Raji (cell line): Measurements from ENCODE around the gene ZDHHC17.

ENCODE experiments used
- POLR2A ChIP-seq: IDR thresholded peaks from 2 replicates; pipeline ENCODE4 v1.6.1; 2011; ENCODE audit warnings: low read depth, low read length, control low read depth; ENCODE audit not compliant: insufficient read depth

The ZDHHC17 gene

GRCh38 chr12:76792828-76793227 lies 28.9 kb downstream of the ZDHHC17 start:
- no peak for TF ChIP-seq POLR2A

DNA sequence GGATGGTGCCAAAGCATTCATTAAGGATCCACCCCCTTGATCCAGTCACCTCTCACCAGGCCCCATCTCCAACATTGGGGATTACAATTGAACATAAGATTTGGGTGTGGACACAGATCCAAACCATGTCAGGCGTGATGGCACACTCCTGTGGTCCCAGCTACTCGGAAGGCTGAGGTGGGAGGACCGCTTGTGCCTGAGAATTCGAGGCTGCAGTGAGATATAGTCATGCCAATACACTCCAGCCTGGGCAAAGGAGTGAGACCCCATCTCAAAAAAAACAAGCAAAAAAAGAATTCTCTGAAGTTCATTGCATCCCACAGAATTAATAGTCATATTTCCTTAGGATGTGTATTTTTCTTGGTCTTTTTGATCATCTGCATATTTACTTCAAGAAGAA lies 34.9 kb downstream of the ZDHHC17 start:
- no peak for TF ChIP-seq POLR2A

GRCh38 chr12:76799362-76799761 lies 35.4 kb downstream of the ZDHHC17 start:
- TF ChIP-seq POLR2A: no peak

DNA sequence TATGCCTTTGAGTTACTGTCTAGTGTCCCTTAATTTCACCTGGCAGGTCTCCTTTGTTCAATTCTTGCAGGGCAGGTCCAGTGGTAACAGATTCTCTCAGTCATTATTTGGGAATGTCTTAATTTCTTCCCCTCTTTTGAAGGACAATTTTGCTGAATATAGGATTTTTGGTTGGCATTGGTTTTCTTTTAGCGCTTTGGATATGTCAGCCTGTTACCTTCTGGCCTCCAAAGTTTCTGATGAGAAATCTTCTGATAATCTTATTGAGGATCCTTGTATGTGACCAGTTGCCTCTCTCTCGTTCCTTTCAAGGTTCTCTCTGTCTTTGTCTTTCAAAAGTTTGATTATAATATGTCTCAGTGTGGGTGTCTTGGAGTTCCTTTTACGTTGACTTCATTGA lies 38.1 kb downstream of the ZDHHC17 start:
- no peak for TF ChIP-seq POLR2A

- TF ChIP-seq POLR2A: no peak
These were observed 40.6 kb downstream of the ZDHHC17 start for GRCh38 chr12:76804435-76804976.

GRCh38 chr12:76810671-76811419 lies 46.9 kb downstream of the ZDHHC17 start:
- no peak for TF ChIP-seq POLR2A

DNA sequence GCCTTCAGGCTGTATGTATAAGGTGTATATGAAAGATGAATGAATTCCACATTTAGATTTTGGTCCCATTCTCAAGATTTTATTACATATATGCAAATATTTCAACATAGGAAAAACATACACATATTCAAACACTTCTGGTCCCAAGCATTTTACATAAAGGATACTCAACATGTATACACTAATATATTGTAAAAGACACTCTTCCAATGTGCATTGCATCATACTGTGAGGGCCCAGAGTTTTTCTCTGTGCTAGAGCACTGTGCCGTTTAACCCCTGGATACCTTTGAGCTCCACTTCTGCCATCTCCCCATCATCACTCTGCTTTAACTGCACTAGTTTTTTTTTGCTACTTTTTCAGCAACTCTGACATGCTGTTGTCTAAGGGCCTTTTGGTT lies 48.1 kb downstream of the ZDHHC17 start:
- no peak for TF ChIP-seq POLR2A

DNA sequence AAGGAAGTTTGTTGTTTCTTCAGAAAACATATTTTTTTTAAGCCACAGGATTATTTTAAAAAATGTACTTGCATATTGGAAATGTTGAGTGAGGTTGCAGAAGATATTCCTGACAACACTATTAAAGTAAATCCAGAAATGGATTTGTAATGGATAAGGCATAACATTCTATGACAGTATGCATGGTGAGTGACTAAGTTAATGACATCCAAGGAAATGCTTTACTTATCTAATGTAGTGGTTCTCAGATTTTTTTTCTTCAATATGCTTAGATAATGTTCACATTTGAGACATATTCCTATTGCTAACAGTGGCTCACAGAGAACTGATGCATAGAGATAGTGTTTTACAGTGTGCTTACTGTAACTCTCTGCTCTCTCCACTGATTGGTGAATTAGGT lies 49.4 kb downstream of the ZDHHC17 start:
- no peak for TF ChIP-seq POLR2A

DNA sequence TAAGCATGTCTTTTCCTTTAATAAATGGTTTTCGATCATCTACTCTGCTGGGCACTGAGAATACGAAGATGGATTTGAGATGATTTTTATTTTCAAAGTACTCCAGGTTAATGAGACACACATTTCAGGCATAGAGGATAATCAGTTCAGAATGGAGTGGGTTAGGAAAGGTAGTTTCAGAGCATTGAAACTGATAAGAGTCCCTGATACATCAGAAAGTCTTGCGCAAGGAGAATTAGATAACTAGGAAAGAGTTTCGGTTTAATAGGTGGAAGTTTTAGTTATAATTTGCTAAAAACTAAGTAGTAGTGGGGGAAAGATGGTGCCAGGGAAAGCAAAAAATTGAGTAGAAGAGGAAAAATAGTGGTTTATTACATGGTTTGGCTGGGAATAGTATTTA lies 50.1 kb downstream of the ZDHHC17 start:
- TF ChIP-seq POLR2A: no peak

DNA sequence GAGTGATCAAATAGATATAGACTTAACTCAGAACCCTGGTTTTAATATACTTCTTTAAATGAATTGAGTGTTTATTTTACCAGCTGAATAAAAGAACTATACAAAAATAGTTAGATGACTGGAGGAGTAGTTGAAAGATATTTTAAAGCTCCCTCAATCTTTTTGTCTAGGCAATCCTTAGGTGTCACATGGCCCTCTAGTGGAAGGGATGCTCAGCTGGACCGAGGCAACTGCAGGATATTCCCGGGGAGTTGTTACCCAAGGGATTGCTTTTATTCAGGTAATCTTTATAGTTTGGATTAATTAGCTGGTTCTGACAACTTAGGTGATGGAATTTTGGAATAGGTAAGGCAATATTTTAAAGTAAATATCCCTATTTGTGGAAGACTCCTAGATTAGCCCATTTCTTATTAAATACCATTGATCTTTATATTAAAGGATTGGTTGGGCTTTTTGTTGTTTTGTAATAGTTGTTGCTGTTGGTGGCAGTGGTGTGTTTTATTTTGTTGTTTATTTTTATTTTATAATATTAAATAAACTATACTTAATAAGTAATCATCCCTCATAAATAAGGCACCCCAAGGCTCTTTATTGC lies 57.1 kb downstream of the ZDHHC17 start:
- no peak for TF ChIP-seq POLR2A

DNA sequence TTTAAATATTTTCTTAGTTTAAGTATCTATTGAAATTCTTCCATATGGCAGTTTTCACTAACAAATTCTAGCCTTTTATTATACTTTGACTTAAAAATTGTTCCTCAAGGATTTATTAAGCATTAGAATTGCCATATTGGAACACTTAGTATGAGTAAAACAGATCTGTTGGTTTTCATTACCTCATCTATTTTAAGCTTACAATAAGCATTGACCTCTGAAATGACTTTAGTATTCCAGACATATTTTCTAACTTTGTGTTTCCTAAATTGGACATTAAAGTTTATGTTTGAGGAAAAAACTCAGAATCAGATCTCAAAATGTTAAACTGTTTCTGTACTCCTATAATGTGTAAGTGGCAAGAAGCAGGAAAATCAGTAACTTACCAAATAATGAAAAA lies 66.5 kb downstream of the ZDHHC17 start:
- no peak for TF ChIP-seq POLR2A

DNA sequence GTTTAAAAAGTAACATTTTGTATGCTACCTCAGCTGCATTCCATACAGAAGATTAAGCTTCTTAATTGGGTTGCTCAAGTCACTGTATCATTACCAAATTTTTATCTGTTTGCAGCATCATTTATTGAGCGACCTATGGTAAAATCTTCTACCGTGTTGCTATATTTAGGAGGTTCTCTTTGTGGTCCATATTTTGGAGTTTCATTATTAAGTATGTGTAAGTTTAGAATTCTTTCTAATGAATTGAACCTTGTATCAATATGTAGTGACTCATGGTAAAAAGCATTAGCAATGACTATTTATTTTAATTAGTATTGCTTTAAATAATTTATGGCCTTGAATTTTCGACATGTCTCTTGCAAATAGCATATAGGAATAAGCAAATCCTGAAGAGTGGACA lies 72.7 kb downstream of the ZDHHC17 start:
- no peak for TF ChIP-seq POLR2A

DNA sequence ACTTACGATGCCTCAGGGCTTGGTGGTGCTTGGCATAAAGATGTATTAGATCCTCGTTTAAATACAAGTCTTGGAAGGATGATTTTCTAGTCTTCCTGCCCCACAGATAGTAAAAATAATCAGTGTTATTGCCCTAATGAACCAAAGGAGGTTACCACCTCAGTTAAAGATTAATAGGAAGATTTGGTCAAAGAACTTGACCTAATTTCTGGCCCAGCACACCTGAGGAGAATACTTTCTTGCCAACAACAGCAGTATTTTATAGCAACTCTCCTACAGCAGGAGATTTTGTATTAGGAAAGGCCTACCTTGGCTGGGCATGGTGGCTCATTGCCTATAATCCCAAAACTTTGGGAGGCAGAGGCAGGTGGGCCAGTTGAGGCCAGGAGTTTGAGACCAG lies 83.3 kb downstream of the ZDHHC17 start:
- no peak for TF ChIP-seq POLR2A

DNA sequence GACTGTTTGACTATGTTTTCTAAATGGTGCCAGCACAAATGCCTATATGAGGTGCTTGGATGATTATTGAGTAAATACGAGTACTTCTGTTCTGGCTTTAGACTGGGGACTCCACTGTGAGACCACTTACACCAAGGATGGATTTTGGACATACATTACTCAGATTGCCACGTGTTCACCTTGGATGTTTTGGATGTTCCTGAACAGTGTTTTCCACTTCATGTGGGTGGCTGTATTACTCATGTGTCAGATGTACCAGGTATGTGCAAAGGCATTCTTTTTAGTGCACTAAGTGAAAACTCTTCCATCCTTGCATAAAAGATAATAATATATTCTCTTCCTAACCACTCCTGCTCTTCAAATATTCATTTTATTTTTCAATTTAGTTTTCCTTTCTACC lies 84.2 kb downstream of the ZDHHC17 start:
- no peak for TF ChIP-seq POLR2A

DNA sequence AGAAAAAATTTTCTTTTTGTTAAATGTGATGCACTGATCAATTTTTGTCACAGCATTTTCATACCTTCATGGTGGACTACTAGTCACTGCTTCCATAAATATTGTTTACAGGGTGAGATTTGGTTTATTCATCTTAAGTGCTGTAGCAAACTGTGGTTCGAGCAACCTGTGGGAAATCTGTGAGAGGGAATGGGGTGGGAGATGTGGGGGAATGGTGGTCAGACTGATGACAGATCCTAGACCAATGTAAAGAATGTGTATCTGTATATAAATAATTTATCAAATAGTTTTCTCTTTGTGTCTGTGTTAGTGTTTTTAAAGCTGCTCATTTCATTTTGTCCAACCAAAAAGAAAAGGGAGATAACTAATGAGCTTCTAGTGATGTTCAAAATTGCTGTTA lies 88.2 kb downstream of the ZDHHC17 start:
- TF ChIP-seq POLR2A: no peak

DNA sequence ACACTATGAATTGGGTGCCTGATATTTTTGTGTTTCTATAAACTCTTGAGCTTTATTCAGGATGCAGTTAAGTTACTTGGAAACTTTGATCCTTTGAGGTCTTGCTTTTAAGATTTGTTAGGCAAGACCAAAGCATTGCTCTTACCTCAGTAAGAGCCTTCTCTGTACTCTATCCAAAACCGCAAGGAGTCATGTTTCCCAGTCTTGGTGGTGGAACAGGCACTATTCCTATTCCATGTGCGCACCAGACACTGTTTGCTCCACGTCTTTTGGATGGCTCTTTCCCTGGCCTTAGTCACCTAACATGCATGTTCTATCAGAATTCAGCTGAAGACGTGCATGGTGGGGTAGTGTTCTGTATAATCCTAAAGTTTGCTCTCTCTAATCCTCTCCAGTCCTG lies 91.4 kb downstream of the ZDHHC17 start:
- TF ChIP-seq POLR2A: no peak
